Stimulated activated naive CD8-positive, alpha-beta T cell treated with anti-CD3 and anti-CD28 coated beads, Interleukin-15, Interleukin-2, amounts not matched to agents 100 ng/mL and 50 ng/mL, for 24 hours (primary cell): ENCODE results near the gene HIC1.

Experiments
- H3K27ac Mint-ChIP-seq: one replicate; pipeline ENCODE4 v1.8.0; 2021; ENCODE audit warnings: mild to moderate bottlenecking, mixed read lengths
- H3K27me3 Mint-ChIP-seq: one replicate; pipeline ENCODE4 v1.8.0; 2021; ENCODE audit warnings: mixed read lengths
- H3K36me3 Mint-ChIP-seq: one replicate; pipeline ENCODE4 v1.8.0; 2021; ENCODE audit warnings: low read depth, mixed read lengths
- H3K4me1 Mint-ChIP-seq: one replicate; pipeline ENCODE4 v1.8.0; 2021; ENCODE audit warnings: low read depth, mixed read lengths
- H3K4me3 Mint-ChIP-seq: one replicate; pipeline ENCODE4 v1.8.0; 2021; ENCODE audit warnings: mild to moderate bottlenecking, mixed read lengths
- H3K9me3 Mint-ChIP-seq: one replicate; pipeline ENCODE4 v1.8.0; 2021; ENCODE audit warnings: mixed read lengths

Gene HIC1

GRCh38 chr17:2022647-2023240 lies 32.2 kb upstream of the HIC1 start:
- H3K27ac Mint-ChIP-seq, result no peak overlapping the region
- peaks cover 17% of the 10 kb centered on the region for H3K4me1 Mint-ChIP-seq
- peaks cover 42% of the 10 kb centered on the region for H3K27me3 Mint-ChIP-seq
- no peaks in the 10 kb centered on the region for H3K36me3 Mint-ChIP-seq
- H3K4me3 Mint-ChIP-seq, result no peak overlapping the region
- H3K9me3 Mint-ChIP-seq, result no peaks in the 10 kb centered on the region

DNA sequence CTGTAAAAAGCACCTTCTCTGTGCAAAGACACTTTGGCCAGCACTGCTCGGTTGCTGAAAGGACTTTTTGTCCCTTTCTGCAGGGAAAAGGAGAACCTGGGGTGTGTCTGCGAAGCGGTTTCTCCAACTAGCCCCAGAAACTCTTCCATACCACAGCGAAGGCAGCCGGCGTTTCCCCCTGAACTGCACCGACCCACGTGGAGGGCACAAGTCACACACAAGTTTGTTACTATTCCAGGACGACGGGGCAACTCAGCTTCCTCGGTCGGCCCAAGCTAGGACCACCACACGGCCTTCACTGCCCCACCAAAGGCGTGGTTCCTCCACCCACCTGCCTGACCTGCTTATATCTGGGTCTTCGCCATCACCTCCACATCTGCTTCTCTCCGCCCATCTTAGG lies 31.6 kb upstream of the HIC1 start:
- Mint-ChIP-seq H3K4me1 (peaks cover 19% of the 10 kb centered on the region), H3K4me3 (no peak overlapping the region), H3K27me3 (peaks cover 43% of the 10 kb centered on the region), H3K9me3 (no peaks in the 10 kb centered on the region), H3K27ac (no peak overlapping the region), H3K36me3 (no peaks in the 10 kb centered on the region)

GRCh38 chr17:2023692-2024571 lies 31.0 kb upstream of the HIC1 start:
- Mint-ChIP-seq H3K4me1 (peaks cover 19% of the 10 kb centered on the region), H3K9me3 (no peaks in the 10 kb centered on the region), H3K4me3 (peak overlapping the region; percentile 75), H3K27me3 (peaks cover 46% of the 10 kb centered on the region), H3K36me3 (no peaks in the 10 kb centered on the region), H3K27ac (no peak overlapping the region)

DNA sequence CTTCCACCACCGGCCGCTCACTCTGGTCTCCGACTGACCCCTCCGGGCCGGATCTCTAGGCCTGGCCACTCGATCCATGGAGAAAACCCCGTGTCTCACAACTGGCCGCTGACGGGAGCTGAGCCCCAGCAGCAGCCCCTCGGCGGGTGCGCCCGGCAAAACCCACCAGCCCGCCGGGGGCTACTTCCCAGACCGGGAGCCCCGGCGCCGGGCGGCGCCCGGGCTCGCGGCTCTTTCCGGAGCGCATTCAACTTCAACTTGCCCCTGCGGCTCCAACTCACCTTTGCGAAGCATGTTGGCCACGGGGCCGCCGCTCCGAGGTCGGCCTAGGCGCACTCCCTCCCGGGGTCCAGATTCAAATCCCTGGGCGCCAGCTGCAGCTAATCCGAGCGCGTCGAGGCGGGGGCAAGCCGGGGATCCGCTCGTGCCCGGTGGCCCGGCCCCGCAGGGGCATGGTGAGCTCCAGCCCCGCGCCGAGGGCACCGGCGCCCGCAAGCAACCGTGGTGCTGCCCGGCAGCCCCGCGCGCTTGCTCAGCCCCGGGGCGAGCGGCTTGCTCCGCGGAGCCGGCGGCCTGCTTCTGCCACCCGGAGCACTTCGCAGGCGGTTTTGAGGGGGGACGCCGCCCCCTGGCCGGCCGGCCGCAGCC lies 30.2 kb upstream of the HIC1 start:
- Mint-ChIP-seq H3K36me3 (no peaks in the 10 kb centered on the region), H3K4me3 (peak overlapping the region; percentile 75), H3K4me1 (peaks cover 19% of the 10 kb centered on the region), H3K9me3 (no peaks in the 10 kb centered on the region), H3K27ac (no peak overlapping the region), H3K27me3 (peaks cover 41% of the 10 kb centered on the region)

DNA sequence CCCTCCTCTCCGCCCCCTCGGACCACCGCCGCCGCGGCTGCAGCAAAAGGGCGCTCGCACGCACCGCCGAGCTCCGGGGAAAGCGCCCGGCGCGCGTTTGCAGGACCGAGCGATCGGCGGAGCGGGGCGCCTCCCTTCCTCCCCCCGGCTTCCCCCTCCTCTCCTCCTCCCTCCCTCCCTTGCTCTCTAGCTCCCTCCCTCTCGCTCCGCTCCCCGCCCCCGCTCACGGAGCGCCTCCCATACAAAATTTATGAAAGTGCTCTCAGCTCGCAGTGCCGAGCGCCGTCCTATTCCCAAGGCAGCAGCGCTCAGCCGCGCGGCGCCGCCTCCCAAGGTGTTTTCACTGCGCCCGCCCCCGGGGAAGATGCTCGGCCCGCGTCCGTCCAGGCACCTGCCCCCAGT lies 29.7 kb upstream of the HIC1 start, which contains the start of gene RTN4RL1:
Gene RTN4RL1 (minus strand): TSS at position 115 of the 402 bp plus-strand sequence. CDS start 469 bp downstream, outside the sequence.
- Mint-ChIP-seq H3K27ac (no peak within 1 kb of the TSS), H3K9me3 (no peaks in the 10 kb centered on the region), H3K4me1 (peaks cover 19% of the 10 kb centered on the region), H3K36me3 (no peaks in the 10 kb centered on the region), H3K4me3 (peak within 1 kb of the TSS; percentile 75), H3K27me3 (peaks cover 41% of the 10 kb centered on the region)

GRCh38 chr17:2025622-2026309 lies 29.1 kb upstream of the HIC1 start:
- Mint-ChIP-seq H3K36me3 (no peaks in the 10 kb centered on the region), H3K4me1 (peaks cover 20% of the 10 kb centered on the region), H3K27ac (no peak overlapping the region), H3K27me3 (peaks cover 41% of the 10 kb centered on the region), H3K4me3 (peak overlapping the region; percentile 71), H3K9me3 (no peaks in the 10 kb centered on the region)

GRCh38 chr17:2027528-2028233 lies 27.2 kb upstream of the HIC1 start:
- Mint-ChIP-seq H3K36me3 (no peaks in the 10 kb centered on the region), H3K4me3 (no peak overlapping the region), H3K9me3 (no peaks in the 10 kb centered on the region), H3K27ac (peak overlapping the region; percentile 52), H3K27me3 (peaks cover 33% of the 10 kb centered on the region), H3K4me1 (peaks cover 31% of the 10 kb centered on the region)

- Mint-ChIP-seq H3K27ac (no peak overlapping the region), H3K9me3 (no peaks in the 10 kb centered on the region), H3K4me3 (no peak overlapping the region), H3K27me3 (peaks cover 30% of the 10 kb centered on the region), H3K4me1 (peaks cover 35% of the 10 kb centered on the region), H3K36me3 (no peaks in the 10 kb centered on the region)
Measured at GRCh38 chr17:2028234-2028614, 26.7 kb upstream of the HIC1 start.

DNA sequence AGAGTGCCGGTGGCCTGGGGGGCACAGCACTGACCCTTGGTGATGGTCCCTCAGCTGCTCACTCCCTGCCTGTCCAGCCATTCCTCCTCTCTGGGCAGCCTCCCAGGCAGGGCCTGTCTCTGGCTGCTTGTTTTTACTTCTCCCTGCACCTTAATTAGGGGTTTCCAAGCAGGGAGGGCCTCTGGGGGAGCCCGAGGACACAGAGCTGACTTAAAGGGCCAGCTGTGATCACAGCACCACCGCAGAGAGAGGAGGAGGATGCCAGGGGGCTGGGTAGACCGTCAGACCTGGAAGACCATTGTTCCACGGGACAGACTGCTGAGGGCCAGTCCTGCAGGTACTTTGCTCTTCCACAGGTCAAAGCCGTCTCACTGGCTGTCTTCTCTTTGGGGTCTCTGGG lies 26.2 kb upstream of the HIC1 start:
- peaks cover 37% of the 10 kb centered on the region for H3K4me1 Mint-ChIP-seq
- no peak overlapping the region for H3K4me3 Mint-ChIP-seq
- no peaks in the 10 kb centered on the region for H3K9me3 Mint-ChIP-seq
- H3K27ac Mint-ChIP-seq, result no peak overlapping the region
- H3K36me3 Mint-ChIP-seq, result no peaks in the 10 kb centered on the region
- H3K27me3 Mint-ChIP-seq, result peaks cover 30% of the 10 kb centered on the region

GRCh38 chr17:2029911-2030778 lies 24.8 kb upstream of the HIC1 start, which contains the start of gene DPH1:
TSS of gene DPH1 (plus strand) at chr17:2030153. CDS start at chr17:2030170, 17 bp downstream.
- Mint-ChIP-seq H3K36me3 (no peaks in the 10 kb centered on the region), H3K9me3 (no peaks in the 10 kb centered on the region), H3K27ac (peak within 1 kb of the TSS; percentile 74), H3K4me3 (peak within 1 kb of the TSS; percentile 94), H3K4me1 (peaks cover 34% of the 10 kb centered on the region), H3K27me3 (peaks cover 27% of the 10 kb centered on the region)

DNA sequence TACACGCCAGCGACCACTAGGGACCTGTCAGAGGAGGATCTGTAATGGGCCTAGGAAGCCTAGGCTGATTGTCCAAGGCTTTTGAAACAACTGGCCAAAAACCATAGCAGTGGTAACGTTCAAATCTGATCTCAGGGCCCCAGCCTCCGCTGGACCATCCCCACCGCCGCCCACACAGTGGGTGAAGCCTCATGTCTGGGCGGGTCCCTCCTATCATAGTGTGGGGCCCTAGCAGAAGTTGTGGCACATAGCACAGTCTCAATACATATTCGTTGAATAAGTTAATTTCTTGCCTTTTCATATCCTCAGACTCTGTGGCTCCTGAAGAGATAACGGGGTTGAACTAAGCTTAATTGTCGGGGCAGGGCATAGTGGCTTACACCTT lies 24.1 kb upstream of the HIC1 start:
- Mint-ChIP-seq H3K27ac (peak overlapping the region; percentile 74), H3K36me3 (no peaks in the 10 kb centered on the region), H3K4me3 (peak overlapping the region; percentile 94), H3K4me1 (peaks cover 28% of the 10 kb centered on the region), H3K27me3 (peaks cover 25% of the 10 kb centered on the region), H3K9me3 (no peaks in the 10 kb centered on the region)

DNA sequence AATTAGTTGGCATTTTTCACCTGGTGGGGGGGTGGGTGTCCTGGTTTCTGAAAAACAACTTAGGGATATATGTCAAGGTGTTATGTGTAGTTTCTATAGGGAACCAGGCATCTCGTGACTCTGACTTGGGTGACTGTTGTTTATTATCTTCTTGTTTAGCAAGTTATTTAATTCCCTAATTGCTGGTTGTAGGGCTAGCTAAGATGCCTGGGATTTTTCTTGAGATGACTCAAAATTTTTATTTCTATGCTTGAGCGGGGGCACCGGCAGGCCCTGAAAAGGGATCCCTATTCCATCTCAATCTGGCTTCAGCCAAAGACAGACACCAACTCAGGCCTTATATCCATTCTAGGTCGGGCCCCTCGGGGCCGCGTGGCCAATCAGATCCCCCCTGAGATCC lies 21.8 kb upstream of the HIC1 start:
- Mint-ChIP-seq H3K4me3 (no peak overlapping the region), H3K27ac (no peak overlapping the region), H3K36me3 (no peaks in the 10 kb centered on the region)

GRCh38 chr17:2034157-2034556 lies 20.7 kb upstream of the HIC1 start:
- no peaks in the 10 kb centered on the region for H3K9me3 Mint-ChIP-seq
- peaks cover 18% of the 10 kb centered on the region for H3K4me1 Mint-ChIP-seq
- no peaks in the 10 kb centered on the region for H3K27me3 Mint-ChIP-seq
- H3K27ac Mint-ChIP-seq, result no peak overlapping the region
- no peak overlapping the region for H3K4me3 Mint-ChIP-seq
- peaks cover 5% of the 10 kb centered on the region for H3K36me3 Mint-ChIP-seq

More for the DNA sequence above, 21.8 kb upstream of the HIC1 start:
- Mint-ChIP-seq H3K4me1 (peaks cover 18% of the 10 kb centered on the region), H3K27me3 (peaks cover 7% of the 10 kb centered on the region), H3K9me3 (no peaks in the 10 kb centered on the region)
